AG20443 (cell line): ENCODE measurements around the gene ZNF93.
A peak's percentile ranks its signal among the peaks of the same experiment; 100 is the strongest.
"Not testable (repeated sequence)": the region's sequence is repeated elsewhere in the genome, so short reads cannot be mapped to it uniquely, and the experiment has no call there.

Experiments
- DNase-seq: peaks from one replicate; pipeline ENCODE4 v3.0.0; 2012; ENCODE audit warnings: low spot score, mixed read lengths

The ZNF93 gene

DNA sequence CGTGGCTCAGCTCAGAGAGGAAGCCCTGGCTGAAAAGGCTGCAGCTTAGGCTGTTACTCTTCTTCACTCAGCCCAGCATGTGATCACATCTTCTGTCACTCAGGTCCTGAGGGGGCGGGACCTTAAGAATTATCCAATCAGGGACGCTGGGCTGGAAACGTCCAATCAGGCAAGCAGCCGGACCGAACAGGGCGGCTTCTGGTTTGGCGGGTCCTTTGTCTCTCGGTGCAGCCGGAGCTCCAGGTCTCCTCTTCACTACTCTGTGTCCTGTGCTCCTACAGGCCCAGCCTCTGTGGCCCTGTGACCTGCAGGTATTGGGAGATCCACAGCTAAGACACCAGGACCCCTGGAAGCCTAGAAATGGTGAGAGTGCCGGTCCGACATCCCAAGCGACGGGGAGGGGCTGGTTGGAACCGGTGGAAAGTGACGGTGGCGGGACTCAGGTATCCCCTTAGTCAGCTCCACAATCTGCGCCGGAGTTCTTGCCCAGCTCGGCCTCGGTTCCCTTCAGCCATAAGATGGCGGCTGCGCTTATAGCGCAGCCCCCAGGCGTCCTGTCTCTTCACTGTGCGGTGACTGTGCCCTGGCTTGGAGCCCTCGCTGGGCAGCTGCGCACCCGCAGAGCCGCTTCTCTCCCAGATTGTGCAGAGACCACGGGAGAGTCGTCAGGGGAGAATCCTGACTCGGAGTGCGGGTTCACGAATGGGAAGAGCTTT is at the start of gene ZNF93:
Gene ZNF93, plus strand, starts transcription at position 218 of the 716 bp plus-strand sequence. Its CDS starts 143 bp downstream, at position 361.
- peak; percentile 95 for DNase-seq

DNA sequence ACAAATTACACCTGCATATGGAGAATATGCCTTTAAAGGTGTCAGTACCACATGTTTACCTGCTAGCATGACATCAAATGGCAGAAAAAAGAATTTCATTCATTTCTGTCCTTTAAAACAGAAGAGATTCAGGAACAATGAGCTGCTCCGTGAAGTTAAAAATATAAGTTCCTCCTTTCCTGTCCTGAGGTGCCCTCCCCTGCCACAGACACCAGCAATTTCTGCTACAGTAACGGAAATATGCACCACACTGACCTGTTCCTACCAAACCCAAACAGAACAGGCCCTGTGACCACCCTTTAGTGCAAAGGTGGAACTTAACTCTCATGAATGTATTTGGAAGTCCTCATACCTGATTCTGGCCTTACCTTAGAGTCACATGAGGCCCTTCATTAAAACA is 49.0 kb upstream of the ZNF93 start:
- DNase-seq: not testable (repeated sequence)

DNA sequence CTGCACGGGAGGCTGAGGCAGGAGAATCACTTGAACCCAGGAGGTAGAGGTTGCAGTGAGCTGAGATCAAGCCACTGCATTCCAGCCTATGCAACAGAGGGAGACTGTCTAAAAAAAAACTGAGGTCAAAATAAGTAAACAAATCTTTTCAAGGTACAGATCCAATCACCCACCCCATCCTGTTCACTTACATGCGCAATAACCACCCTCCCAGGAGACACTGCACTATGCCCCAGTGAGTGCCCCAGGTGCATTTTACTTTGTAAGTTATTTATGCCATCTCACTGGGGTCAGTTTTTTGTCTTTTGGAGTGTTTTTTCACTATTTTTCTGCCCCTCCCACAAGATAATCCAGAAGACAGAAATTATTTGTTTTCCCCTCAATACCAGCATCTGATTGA is 42.0 kb upstream of the ZNF93 start:
- no peak for DNase-seq

DNA sequence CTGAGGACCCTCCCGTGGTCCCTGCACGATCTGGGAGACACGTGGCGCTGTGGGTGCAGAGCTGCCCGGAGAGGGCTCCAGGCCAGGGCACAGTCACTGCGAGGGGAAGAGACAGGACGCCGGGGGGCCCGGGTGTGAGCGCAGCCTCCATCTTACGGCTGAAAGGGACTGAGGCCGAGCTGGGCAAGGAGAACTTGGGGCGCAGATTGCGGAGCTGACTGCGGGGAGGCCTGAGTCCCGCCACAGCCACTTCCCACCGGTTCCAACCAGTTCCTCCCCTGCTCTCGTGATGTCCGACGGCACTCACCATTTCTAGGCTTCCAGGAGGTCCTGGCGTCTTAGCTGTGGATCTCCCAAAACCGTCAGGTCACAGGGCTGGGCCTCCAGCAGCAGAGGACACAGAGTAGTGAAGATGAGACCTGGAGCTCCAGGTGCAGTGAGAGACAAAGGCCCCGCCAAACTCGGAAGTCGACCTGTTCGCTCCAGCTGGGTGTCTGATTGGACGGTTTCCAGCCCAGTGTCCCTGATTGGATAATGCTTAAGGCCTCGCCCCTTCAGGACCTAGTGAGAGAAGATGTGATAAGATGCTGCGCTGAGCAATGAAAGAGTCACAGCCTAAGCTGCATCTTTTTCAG is 39.9 kb upstream of the ZNF93 start:
- peak; percentile 3 for DNase-seq

DNA sequence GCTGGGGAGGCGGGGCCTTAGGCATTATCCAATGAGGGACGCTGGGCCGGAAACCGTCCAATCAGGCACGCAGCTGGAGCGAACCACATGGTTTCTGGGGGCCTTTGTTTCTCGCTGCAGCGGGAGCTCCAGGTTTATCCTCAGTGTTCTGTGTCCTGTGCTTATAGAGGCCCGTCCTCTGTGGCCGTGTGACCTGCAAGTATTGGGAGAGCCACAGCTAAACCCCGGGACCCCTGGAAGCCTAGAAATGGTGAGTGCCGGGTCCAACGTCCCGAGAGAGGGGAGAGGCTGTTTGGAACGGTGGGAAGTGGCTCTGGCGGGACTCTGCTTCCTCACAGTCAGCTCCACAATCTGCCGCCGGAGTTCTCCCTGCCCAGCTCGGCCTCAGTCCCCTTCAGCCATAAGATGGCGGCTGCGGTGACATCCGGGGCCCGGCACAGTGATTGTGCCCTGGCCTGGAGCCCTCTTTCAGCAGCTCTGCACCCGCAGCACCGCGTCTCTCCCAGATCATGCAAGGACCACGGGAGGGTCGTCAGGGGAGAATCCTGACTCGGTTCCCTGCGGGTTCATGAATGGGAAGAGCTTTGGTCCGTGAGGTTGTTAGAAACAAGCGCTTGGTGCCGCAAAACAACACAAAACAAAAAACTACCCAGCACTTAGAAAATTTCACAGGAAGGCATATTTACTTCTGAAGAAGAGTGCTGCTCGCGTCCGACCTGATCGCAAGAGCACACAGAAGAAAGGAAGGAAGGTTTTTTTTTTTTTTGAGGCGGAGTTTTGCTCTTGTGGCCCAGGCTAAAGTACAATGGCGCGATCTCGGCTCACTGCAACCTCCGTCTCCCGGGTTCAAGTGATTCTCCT is 34.8 kb upstream of the ZNF93 start, which contains the start of gene ZNF253:
Gene ZNF253, plus strand, starts transcription at position 133 of the 861 bp plus-strand sequence. Its CDS starts 115 bp downstream, at position 248.
- peak; percentile 96 for DNase-seq

DNA sequence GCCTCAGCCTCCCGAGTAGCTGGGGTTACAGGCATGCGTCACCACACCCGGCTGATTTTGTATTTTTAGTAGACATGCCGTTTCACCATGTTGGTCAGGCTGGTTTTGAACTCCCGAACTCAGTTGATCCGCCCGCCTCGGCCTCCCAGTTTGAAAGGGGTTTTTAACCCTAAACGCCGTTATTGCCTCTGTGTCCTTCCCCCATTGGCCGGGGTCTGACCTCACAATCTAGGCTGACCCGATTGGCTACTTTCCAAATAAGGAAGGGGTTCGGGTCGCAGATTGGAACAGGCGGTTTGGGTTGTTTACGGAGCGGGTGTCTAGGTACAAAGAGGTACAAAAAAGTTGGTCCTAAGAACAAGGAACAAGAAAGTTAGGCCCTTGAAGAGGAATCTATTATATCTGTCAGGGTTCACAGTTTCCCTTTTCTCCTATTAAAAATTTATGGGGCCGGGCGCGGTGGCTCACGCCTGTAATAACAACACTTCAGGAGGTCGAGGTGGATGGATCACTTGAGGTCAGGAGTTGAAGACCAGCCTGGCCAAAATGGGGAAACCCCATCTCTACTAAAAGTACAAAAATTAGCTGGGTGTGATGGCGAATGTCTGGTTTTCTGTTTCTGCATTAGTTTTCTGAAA is 34.0 kb upstream of the ZNF93 start:
- peak; percentile 12 for DNase-seq

DNA sequence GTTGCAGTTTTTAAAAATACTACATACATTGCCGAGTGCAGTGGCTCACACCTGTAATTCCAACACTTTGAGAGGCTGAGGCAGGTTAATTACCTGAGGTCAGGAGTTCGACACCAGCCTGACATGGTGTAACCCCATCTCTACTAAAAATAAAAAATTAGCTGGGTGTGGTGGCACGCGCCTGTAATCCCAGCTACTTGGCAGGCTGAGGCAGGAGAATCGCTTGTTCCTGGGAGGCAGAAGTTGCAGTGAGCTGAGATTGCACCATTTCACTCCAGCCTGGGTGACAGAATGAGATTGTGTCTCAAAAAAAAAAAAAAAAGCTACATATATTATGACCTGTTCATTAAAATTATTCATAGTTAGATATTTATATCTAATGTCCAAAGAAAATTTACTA is 30.7 kb upstream of the ZNF93 start:
- DNase-seq: not testable (repeated sequence)

DNA sequence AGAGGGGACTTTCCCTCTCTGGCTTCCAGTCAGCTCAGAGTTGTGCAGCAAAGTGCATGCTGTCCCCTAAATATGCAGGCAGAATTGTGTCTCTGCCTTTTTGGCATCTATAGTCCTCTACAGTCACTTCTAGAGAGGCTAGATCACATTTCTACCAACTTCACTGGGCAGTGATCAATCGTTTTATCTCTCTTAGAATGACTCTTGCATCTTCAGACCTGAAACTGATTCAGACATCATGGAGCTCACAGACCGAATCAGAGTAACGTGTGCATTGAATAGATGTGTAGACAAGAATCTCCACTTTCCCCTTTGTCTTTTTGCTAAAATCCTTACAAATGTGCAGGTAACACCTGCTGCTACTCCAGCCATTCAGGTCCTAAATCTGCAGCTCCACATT is 28.8 kb upstream of the ZNF93 start:
- DNase-seq: no peak

DNA sequence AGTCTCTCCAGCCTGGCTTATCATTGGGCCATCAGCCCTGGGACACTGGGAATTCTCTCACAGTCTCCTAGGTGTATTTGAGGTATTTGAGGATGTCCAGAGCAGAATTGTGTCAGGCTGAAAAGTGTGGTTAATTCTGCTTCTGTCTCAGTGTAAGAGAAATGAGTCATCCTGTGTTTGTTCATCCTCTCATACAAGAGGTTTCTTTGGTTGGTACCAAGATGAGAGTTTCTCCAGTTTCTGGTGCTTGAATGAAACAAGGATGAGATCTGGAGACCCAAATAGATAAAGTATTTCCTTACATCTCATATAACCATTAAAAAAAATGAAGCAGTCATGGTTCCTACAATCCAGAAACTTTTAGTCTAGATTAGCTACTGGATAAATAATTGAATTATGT is 27.4 kb upstream of the ZNF93 start:
- DNase-seq: no peak

DNA sequence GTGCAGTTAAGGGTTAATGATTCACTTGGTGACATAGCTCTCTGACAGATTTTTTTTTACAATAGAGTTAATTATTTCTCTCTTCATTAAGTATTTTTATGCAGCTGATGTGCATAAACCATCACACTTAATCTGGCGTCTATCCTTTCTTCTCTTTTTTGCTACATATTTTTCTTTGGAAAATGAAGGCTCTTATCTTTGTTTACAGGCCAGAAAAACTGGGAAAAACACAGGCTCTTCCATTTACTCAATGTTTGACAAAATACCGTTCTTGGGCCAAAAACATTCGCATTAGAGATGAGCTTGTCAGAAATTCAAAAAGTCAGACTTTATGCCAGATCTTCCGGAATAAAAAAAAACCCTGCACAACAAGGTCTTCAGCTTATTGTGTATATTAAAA is 23.0 kb upstream of the ZNF93 start:
- DNase-seq: no peak

DNA sequence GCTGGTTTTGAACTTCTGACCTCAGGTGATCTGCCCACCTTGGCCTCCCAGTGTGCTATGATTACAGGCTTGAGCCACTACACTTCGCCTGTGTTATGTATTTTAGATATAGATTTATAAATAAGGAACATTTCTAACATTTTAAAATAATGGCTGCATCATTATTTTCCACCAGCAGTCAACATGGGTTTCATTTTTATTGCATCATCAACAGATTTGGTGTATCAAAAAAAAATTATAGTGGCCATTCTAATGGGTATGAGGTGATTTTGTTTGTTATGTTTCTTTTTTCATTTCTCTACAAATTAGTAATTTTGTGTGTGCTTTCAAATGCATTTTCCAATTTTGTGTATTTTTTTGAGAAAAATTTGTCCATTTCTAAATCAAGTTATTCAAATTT is 16.2 kb upstream of the ZNF93 start:
- DNase-seq: no peak

DNA sequence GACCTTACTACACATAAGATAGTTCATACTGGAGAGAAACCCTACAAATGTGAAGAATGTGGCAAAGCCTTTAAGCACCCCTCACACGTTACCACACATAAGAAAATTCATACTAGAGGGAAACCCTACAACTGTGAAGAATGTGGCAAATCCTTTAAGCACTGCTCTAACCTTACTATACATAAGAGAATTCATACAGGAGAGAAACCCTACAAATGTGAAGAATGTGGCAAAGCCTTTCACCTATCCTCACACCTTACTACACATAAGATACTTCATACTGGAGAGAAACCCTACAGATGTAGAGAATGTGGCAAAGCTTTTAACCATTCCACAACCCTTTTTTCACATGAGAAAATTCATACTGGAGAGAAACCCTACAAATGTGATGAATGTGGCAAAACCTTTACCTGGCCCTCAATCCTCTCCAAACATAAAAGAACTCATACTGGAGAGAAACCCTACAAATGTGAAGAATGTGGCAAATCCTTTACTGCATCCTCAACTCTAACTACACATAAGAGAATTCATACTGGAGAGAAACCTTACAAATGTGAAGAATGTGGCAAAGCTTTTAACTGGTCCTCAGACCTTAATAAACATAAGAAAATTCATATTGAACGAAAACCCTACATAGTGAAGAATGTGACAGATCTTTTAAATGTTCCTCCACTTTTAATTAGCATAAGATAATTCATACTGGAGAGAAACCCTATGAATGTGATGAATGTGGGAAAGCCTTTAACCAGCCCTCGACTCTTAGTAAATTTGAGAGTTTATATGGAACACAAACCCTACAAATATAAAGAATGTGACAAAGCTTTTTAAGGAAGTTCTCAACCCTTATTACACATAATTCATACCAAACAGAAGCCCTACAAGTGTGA is 8.4 kb upstream of the ZNF93 start:
- DNase-seq: not testable (repeated sequence)

DNA sequence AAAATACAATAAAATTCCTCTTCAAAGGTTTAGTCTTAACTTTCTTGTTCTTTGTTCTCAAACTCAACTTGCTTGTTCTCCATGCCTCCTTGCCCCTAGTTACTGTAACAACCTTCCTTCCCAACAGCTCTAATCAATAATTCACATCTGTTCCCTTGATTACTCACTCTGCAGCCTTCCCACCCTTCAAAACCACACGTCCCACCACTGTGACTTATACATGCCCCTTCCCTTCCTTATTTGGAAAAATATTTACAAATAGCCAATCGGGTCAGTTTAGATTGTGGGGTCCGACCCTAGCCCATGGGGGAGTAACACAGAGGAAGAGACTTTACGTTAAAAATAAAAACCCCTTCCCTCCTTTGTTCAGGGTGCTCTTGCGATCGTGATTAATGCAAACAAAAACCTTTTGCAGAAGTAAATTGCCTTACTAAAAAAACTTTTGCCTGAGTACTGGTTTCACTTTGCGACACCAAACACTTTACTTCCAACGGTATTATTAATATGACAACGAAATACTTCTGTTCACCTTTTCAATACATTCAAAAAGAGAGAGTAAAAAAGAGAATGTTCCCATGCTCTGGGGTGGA is 512 bp upstream of the ZNF93 start:
- DNase-seq: peak; percentile 57

DNA sequence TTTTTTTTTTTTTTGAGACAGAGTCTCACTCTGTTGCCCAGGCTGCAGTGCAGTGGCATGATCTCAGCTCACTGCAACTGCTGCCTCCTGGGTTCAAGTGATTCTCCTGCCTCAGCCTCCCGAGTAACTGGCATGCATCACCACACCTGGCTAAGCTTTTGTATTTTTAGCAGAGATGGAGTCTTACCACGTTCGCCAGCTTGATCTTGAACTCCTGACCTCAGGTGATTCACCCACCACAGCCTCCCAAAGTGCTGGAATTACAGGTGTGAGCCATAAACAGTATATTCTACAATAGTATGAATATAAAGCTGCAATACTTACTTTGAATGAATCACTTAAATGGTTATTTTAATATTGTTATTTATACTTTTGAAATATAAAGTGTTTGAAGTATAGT is 6.8 kb downstream of the ZNF93 start:
- not testable (repeated sequence) for DNase-seq

DNA sequence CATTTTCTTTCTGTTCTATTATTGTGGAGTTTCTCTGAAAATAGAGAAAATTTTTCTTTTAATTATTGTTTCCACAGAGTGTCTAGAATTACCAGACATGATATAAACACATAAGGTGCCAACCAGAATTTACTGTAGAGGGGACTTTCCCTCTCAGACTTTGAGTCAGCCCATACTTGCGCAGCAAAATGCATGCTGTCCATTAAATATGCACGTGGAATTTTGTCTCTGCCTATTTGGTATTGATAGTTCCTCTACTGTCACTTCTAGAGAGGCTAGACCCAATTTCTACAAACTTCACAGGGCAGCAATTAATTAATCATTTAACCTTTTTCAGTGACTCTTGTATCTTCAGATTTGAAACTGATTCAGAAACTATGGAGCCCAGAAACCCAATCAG is 8.9 kb downstream of the ZNF93 start:
- DNase-seq: no peak

DNA sequence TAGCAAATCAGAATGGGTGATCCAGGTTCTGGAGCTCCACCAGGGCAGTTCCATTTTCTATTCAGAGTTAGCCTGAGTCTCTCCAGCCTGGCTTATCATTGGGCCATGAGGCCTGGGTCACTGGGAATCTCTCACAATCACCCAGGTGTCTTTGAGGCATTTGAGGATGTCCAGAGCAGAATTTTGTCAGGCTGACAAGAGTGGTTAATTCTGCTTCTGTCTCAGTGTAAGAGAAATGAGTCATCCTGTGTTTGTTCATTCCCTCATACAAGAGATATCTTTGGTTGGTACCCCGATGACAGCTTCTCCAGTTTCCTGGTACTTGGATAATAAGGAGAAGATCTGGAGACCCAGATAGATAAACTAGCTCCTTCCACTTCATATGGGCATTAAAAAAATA is 10.4 kb downstream of the ZNF93 start:
- DNase-seq: no peak

DNA sequence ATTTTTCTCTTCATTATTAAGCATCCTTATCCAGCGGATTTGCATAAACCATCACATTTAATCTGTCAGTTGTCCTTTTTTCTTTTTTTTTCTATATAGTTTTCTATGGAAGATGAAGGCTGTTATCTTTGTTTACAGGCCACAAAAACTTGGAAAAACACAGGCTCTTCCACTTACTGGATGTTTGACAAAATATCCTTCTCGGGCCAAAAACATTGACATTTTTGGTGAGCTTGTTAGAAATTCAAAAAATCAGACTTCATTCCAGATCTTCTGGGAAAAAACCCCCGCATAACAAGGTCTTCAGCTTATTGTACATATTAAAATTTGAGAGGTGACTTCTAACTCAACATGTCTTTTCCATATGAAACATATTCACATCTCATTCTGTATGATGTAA is 13.8 kb downstream of the ZNF93 start:
- DNase-seq: no peak

DNA sequence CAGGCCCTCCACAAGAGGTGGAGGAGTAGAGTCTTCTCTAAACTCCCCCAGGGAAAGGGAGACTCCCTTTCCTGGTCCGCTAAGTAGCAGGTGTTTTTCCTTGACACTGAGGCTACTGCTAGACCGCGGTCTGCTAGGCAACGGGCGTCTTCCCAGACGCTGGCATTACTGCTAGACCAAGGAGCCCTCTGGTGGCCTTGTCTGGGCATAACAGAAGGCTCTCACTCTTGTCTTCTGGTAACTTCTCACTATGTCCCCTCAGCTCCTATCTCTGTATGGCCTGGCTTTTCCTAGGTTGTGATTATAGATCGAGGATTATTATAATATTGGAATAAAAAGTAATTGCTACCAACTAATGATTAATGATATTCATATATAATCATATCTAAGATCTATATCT is 29.7 kb downstream of the ZNF93 start:
- DNase-seq: not testable (repeated sequence)

DNA sequence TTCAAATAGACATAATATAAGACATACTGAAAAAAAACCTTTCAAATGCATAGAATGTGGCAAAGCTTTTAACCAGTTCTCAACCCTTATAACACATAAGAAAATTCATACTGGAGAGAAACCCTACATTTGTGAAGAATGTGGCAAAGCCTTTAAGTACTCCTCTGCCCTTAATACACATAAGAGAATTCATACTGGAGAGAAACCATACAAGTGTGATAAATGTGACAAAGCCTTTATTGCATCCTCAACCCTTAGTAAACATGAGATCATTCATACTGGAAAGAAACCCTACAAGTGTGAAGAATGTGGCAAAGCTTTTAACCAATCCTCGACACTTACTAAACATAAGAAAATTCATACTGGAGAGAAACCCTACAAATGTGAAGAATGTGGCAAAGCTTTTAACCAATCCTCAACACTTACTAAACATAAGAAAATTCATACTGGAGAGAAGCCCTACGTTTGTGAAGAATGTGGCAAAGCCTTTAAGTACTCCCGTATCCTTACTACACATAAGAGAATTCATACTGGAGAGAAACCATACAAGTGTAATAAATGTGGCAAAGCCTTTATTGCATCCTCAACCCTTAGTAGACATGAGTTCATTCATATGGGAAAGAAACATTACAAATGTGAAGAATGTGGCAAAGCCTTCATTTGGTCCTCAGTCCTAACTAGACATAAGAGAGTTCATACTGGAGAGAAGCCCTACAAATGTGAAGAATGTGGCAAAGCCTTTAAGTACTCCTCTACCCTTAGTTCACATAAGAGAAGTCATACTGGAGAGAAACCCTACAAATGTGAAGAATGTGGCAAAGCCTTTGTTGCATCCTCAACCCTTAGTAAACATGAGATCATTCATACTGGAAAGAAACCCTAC is 32.9 kb downstream of the ZNF93 start:
- DNase-seq: not testable (repeated sequence)

DNA sequence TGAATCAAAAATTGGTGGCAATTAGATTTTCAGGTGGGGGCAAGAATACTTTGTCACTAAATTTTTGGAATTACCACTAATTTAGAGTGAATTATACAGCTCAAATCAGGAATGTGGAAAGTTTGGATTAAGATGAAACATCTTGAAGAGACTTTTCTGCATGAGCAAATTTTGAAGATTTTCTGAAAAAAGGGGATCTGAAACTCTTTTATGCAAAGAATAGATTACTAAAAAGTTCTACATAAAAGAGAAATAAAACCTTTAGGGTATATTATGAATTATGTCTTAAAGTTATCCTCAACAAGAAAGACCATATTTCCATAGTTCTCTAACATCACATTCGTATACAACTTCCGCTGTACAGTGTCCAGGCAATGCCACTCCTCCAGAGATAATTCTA is 36.7 kb downstream of the ZNF93 start:
- no peak for DNase-seq
